K562 (cell line): ENCODE results near the gene KAT6B. TPM values are rescaled to one million over a fixed set of nuclear protein-coding genes. Genes with fewer than 3 reads are reported as not detected.

Experiments used
- CHD1 ChIP-seq: fragments of 200-600 bp; sonication (generic); IDR thresholded peaks from one replicate; pipeline ENCODE4 v1.6.1; 2012; ENCODE audit warnings: mild to moderate bottlenecking, moderate library complexity, low read length, inconsistent platforms
- GTF3C2 ChIP-seq: IDR thresholded peaks from 3 replicates; pipeline ENCODE4 v1.6.1; 2011; ENCODE audit warnings: borderline replicate concordance, mild to moderate bottlenecking, moderate library complexity; ENCODE audit not compliant: insufficient read length; ENCODE audit errors: extremely low read depth
- HDAC2 ChIP-seq: fragments of 450-650 bp; IDR thresholded peaks from 2 replicates; pipeline ENCODE4 v1.6.1; 2016; ENCODE audit warnings: mild to moderate bottlenecking
- PCBP2 ChIP-seq: fragments of 200-400 bp; formaldehyde crosslinking; IDR thresholded peaks from 2 replicates; pipeline ENCODE4 v1.6.1; 2018; ENCODE audit warnings: low read length, low read depth, mild to moderate bottlenecking, moderate library complexity; ENCODE audit not compliant: poor library complexity, severe bottlenecking
- PHF8 ChIP-seq: fragments of 200-600 bp; sonication (generic); IDR thresholded peaks from 2 replicates; pipeline ENCODE4 v1.6.1; 2012; ENCODE audit warnings: mixed run types, mild to moderate bottlenecking, inconsistent platforms, low read length, moderate library complexity, borderline replicate concordance
- POLR2AphosphoS2 ChIP-seq: IDR thresholded peaks from 2 replicates; pipeline ENCODE4 v1.6.1; 2012; ENCODE audit warnings: low read length, improper control_type of control experiment
- RBM15 ChIP-seq: fragments of 200-400 bp; formaldehyde crosslinking; IDR thresholded peaks from 2 replicates; pipeline ENCODE4 v1.6.1; 2018; ENCODE audit warnings: mild to moderate bottlenecking, low read length, moderate library complexity; ENCODE audit not compliant: insufficient read depth
- RNF219 ChIP-seq: fragments of 250-450 bp; sonication (Bioruptor Pico); IDR thresholded peaks from 2 replicates; pipeline ENCODE4 v1.5.0; 2022; ENCODE audit warnings: mild to moderate bottlenecking
- SAP30 ChIP-seq: fragments of 200-600 bp; sonication (generic); IDR thresholded peaks from 2 replicates; pipeline ENCODE4 v1.6.1; 2012; ENCODE audit warnings: borderline replicate concordance, low read depth, mild to moderate bottlenecking, moderate library complexity, low read length, control low read depth, inconsistent platforms; ENCODE audit not compliant: insufficient read depth, poor library complexity, severe bottlenecking
- SMAD4 ChIP-seq: fragments of 250-450 bp; sonication (Bioruptor Pico); conservative IDR thresholded peaks from 2 replicates; pipeline ENCODE4 v1.8.0; 2021; ENCODE audit warnings: inconsistent platforms, mild to moderate bottlenecking, moderate library complexity
- STAT6 ChIP-seq: sonication (generic); formaldehyde crosslinking; IDR thresholded peaks from 2 replicates; pipeline ENCODE4 v1.8.1; 2023; ENCODE audit warnings: mild to moderate bottlenecking, missing genetic modification reagents
- polyA plus RNA-seq, 8 experiments: library from polyadenylated mRNA; depleted of rRNA in 4 of 8; stranded (reverse) in 5 of 8; unstranded in 3 of 8; fragments of >200 nt; fragmentation: Nextera tagmentation in 2 of 8; fragmentation: Illumina TruSeq in 1 of 8; extraction: Ambion mirVana in 2 of 8; extraction: Trizol in 1 of 8; gene quantifications; 2 replicates each; pipeline versions ENCODE4 v1.2.1 to v1.2.3, GENCODE V29; 2011 to 2014; ENCODE audit warnings: inconsistent platforms in 1 of 8, missing spikeins in 1 of 8
- total RNA-seq, 7 experiments: library from RNA; depleted of rRNA in 6 of 7; stranded (reverse); fragments of >200 nt in 6 of 7; fragmentation: Illumina TruSeq in 2 of 7; extraction: Trizol in 2 of 7; gene quantifications; 2 replicates each; pipeline versions ENCODE4 v1.2.1 to v1.2.3, GENCODE V29; 2011 to 2021; ENCODE audit warnings: low replicate concordance in 1 of 7
- TF ChIP-seq, protein P1 (sequence below): fragments of 450-650 bp; formaldehyde crosslinking; IDR thresholded peaks from 2 replicates; pipeline ENCODE4 v1.4.0; 2020; ENCODE audit warnings: mild to moderate bottlenecking, mixed read lengths
- TF ChIP-seq, protein P2 (sequence below): IDR thresholded peaks from 2 replicates; pipeline ENCODE4 v1.6.1; 2016; ENCODE audit warnings: missing genetic modification characterization, missing compliant biosample characterization

The KAT6B gene
- total and polyA plus RNA-seq, 9 of the 15 experiments (the other 6 are each of a cell fraction or from before 2014, with no cell fraction given) = 1.4 to 9.2 (median 6.8) TPM

DNA sequence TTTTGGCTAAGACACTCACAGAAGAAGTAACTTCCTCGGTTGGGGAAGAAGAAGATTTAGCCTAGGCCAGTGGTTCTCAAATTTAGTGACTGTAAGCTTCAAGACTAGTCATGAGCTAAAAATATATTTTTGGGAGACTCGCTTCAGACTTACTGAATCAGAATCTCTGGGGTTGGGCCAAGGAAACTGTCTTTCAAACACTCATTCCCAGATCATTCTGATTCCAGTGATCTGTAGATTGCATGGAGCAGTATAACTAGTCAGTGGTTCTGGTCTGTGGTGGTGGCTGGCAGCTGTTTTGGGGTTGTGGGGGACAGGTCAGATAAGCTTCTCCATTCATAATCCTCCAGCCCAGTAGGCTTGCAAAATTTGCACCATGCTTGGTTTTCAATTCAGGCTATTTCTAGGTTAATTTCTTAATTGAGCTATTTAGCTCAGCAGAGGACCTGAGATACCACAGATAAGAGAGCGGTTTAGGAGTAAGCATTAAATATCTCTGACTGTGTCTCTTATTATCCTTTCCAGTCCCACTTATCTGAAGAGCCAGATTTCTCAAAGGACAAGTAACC lies 3.8 kb upstream of the KAT6B start (continued):
- TF ChIP-seq GTF3C2 (no peak), SAP30 (no peak), HDAC2 (no peak), RNF219 (CRISPR knock-in tag) (no peak), POLR2AphosphoS2 (no peak), RBM15 (no peak), STAT6 (CRISPR knock-in tag) (no peak), PHF8 (no peak), PCBP2 (no peak), CHD1 (no peak), SMAD4 (CRISPR knock-in tag) (no peak)
- TF ChIP-seq, protein P1, sequence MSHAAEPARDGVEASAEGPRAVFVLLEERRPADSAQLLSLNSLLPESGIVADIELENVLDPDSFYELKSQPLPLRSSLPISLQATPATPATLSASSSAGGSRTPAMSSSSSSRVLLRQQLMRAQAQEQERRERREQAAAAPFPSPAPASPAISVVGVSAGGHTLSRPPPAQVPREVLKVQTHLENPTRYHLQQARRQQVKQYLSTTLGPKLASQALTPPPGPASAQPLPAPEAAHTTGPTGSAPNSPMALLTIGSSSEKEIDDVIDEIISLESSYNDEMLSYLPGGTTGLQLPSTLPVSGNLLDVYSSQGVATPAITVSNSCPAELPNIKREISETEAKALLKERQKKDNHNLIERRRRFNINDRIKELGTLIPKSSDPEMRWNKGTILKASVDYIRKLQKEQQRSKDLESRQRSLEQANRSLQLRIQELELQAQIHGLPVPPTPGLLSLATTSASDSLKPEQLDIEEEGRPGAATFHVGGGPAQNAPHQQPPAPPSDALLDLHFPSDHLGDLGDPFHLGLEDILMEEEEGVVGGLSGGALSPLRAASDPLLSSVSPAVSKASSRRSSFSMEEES (CRISPR knock-in tag) = no peak
- TF ChIP-seq, protein P2, sequence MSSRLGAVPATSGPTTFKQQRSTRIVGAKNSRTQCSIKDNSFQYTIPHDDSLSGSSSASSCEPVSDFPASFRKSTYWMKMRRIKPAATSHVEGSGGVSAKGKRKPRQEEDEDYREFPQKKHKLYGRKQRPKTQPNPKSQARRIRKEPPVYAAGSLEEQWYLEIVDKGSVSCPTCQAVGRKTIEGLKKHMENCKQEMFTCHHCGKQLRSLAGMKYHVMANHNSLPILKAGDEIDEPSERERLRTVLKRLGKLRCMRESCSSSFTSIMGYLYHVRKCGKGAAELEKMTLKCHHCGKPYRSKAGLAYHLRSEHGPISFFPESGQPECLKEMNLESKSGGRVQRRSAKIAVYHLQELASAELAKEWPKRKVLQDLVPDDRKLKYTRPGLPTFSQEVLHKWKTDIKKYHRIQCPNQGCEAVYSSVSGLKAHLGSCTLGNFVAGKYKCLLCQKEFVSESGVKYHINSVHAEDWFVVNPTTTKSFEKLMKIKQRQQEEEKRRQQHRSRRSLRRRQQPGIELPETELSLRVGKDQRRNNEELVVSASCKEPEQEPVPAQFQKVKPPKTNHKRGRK = no peak
